COR-L47 (cell line): ENCODE measurements around the gene SEMA5B.

ENCODE experiments used
- DNase-seq: peaks from one replicate; lab custom pipeline; 2025; lab: John Stamatoyannopoulos, UW

The SEMA5B gene

DNA sequence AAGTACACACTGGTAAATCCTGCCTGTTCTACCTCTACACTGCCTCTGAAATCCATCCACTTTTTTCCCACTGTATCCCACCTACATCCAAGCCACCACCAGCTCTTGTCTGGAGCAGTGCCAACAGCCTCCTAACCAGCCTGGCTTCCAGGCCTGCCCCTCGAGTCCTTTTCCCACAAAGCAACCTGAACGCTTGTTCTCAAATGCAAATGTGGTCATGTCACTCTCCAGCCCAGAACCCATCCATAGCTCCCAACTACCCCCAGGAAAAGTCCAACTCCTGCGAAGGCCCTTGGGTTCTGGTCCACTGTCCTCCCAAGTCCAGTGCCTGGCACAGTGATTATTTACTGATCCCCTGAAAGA, 83.8 kb downstream of the SEMA5B start:
- DNase-seq: no peak

DNA sequence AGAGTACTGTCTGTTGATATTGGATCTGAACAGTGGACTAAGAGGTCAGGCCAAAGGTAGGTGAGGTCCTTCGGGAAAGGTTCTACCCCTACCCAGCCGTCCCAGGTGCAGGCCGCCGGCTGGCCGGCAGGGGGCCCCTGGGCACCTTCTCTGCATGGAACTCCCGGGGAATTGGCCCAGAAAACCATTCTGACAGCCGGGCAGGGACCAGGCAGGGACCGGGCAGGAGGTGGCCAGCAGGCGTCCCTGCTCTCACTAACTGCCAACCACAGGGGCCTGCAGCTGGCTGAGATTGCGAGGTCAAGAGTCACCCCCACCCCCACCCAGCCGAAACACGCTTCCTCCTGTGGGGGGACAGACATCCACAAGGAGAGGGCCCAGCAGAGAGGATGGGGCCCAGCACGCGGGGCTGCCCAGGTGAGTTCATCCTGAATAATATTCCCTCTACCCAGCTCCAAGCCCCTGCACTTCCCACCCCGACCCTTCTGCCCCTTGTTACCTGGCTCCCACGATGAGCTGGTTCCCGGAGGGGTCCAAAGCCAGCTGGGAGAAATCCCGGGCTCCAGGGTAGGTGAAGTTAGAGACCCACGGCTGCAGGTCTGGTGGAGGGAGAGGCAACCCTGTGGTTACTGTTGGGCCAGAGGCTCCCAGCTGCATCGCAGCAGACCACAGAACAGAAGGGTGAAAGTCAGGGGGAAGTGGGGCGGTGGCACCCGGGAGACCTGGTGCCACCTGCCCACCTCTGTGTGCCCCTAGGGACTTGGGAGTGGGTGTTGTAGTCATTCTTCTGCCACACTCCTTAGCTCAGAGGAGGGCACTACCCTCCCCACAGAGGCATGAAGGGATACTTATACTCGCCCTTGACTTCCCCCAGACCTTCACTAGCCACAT, 84.4 kb downstream of the SEMA5B start:
- peak; percentile 74 for DNase-seq

DNA sequence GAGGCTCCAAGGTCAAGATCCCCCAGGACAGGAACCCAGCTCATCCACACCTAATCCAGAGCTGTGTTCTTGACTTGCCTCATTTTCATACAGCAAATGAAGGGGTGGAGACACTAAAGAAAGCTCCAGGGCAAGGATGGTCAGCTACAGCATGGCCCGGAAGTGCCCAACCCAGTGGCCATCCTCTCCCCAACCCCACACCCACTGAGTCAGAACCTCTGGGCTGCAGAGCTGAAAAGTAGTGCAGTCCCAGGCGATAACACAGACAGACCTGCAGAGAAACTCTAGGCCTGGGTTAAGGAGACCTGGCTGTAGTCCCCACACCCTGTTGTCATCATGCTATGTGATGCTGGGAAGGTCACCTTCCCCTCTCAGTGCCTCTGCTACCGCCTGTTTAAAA, 85.3 kb downstream of the SEMA5B start:
- no peak for DNase-seq

DNA sequence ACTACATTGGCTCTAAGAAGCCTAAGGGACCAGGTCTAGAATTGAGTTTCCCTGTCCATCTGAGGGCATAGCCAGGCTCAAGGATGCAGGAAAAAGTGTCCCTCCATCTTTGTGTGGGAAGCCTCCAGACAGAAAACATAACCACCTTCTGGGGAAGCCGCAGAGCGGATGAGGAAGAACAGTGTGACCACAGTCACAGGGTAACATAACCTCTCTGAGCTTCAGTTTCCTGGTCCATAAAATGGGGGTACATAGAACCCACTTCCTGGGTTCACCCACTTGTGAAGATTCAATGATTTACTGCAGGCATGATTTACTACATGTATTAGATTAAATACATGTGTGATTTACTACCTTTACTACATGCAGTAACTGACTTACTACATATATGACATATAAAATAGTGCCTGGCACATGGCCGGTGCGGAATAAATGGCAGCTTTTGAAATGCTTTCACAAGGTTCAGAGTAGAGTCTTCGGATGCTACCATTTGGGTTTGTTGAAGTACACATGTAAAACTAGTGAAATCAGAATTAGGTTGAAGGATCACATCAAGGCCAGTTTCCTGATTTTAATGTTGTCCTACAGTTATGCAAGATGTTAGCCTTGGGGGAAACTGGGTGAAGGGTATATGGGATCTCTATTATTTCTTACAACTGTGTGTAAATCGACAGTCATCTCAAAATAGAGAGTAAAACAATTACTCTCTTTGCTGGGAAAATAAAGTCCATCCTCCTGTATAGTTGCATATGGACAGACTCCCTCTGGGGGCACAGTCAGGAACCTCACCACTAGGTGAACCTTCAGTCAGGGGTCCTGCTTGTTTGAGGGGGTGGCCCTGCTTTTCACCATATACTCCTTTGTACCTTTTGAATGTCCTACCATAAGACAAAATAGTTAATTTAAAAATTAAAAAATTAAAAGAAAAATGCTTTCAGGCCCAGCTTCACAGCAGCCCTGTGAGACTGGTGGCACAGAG, 86.0 kb downstream of the SEMA5B start:
- DNase-seq: no peak

DNA sequence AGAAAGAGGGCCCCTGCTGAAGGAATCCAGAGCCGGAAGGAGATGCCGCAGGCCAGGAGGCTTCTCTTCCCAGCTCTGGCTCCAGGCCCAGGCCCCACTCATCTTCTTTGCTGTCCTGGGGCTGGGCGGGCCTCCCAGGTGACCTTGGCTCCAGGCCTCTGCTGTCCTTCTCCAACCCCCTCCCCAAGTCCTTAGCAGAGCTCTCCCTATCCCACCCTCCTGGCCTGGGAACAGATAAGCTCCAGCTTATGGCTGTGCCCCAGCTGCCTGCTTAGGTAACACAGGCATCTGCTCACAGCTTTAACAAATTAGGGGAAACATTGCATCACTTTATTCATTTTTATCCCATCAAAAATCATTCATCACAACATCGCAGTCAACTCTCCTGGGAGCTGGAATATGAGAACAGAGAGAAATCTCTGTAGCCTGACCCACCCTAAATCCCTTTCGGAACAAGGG, 86.9 kb downstream of the SEMA5B start:
- no peak for DNase-seq

DNA sequence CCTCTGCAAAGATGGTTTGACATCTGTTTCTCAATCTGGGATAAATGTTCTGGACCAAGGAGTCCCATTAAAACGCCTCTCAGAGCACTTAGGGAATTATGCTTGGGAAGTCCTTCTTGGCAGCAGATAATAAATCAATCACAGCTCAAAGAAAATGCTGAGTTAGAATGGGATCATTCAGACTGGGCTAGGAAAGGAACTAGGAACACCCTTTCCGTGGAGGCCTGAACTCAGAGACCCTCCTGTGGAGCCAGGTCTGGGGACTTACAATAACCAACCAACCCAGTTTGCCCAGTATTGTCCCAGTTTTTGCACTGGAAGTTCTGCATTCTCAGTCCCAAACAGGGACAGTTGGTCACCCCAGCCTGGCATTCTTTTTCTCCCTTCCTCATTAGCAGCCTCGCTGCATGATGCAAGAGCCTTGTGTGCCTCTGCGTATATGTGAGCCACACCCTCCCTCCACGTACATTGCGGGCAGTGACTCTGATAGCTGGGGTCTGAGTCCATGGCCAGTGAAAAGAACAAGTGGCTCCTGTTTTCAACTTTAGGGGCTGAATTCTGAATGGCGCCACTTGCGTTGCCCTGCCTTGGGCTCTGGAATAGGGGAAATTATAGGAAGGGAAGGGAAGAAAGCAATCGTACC, 88.7 kb downstream of the SEMA5B start:
- DNase-seq: no peak

DNA sequence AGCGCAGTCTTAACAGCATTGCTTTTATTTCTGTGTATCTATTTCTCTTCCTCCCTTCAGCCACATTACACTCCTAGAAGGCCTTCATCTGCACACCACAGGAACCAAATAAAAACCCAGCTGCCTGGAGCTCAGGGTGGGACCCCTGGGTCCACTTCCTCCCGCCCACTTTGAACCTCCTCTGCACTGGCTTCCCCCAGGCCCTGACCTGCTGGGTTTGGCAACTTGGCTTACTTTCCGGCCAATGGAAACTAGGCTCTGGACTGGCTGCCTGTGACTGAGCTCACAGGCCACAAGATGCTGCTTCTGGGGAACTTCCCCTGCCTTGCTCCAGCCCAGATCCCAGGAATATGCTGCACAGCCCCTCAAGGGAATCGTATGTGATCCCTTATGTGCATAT, 89.8 kb downstream of the SEMA5B start:
- no peak for DNase-seq

DNA sequence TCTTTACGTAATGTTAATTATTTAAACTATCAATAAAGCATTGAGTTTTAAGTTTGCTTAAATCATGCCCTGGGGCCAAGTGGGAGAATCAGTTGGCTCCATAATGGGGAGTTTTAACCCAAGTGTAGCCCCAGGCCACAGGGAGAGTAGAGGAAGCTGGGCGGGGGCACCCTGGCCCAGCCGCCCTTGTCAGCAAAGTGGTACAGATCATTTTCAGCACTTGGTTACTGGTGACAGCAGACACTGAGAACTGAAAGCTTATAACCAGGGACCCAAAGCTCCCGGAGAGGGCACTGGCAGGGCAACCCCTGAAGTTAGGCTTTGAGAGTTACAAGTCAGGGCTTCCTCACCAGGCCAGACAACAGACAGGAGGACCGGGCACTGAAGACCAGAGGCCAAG, 90.6 kb downstream of the SEMA5B start:
- DNase-seq: no peak

DNA sequence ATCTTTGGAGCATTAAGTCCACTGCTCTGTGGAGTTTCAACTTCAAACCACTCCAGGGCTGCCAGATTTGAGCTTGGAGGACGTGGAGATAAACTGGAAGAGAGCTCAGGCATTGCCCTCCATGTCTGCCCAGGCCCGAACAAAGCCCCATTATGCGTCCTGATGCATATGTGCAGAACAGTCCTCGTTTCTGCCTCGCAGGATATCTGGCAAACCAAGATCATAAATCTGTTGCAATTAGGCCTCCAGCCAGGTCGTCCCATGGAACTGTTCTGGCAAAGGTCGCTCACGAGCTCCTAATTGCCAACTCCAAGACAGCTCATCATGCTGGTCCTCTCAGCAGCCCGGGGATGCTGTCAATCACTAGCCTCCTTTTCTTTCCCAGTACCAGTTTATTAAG, 91.2 kb downstream of the SEMA5B start:
- DNase-seq: no peak

DNA sequence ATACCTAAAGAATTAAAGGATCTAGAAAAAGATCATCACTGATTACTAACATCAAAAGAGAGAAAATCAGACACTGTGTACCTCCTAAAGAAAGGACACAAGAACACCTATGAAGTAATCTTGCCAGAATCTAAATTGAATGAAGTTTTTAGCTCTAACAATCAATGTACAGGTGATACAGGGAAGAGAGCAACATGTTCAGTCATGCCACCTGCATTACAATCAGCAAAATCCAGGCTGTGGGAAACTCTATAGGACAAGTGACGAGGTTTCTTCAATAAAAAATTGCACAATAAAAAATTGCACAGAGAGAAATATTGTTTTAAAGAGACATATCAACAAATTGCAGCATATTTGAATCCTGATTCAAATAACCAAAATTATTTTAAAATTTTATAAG, 93.3 kb downstream of the SEMA5B start:
- no peak for DNase-seq

DNA sequence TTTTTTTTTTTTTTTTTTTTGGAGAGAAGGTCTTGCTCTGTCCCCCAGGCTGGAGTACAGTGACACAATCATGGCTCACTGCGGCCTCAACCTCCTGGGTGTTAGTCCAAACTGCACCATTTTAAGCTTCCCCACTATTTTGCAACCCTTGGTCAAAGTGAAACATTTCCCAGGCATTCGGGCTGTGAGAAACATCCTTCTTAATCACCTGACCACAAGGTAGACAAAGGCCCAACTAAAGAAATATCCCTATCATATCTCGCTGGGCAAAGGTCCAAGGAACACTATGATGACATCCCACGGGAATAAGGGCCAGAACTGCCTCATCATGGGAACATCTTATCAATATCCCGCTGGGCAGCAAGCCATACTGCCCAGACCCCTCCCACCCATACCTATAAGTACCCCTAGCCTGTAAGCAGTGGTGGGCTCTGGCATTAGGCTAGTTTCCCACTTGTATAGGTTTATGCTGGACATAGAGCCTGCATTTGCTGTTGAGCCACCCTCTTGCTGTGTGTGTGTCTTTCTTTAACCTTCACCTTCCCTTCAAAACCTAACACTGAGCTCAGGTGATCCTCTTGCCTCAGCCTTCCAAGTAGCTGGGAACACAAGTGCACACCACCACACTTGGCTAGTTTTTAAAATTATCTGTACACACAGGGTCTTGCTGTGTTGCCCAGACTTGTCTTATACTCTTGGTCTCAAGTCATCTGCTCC, 95.2 kb downstream of the SEMA5B start:
- DNase-seq: no peak

DNA sequence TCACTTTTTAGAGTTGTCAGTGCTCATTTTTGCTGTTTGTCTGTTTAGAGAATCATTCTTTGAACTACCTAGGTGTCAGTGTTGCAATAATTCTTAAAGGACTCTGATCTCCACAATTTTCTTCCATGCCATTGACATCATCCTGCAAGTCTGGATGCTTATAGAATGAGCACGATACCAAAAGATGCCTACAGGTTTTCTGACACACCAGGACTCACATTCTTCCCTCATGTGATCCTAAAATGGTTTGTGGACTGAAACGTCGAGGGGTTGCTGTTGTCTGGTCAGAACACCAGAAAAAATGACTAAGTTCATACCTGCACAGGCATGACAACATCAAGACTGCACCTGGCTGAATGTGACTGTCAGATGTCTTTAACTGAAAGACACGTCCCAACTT, 95.9 kb downstream of the SEMA5B start:
- DNase-seq: no peak

DNA sequence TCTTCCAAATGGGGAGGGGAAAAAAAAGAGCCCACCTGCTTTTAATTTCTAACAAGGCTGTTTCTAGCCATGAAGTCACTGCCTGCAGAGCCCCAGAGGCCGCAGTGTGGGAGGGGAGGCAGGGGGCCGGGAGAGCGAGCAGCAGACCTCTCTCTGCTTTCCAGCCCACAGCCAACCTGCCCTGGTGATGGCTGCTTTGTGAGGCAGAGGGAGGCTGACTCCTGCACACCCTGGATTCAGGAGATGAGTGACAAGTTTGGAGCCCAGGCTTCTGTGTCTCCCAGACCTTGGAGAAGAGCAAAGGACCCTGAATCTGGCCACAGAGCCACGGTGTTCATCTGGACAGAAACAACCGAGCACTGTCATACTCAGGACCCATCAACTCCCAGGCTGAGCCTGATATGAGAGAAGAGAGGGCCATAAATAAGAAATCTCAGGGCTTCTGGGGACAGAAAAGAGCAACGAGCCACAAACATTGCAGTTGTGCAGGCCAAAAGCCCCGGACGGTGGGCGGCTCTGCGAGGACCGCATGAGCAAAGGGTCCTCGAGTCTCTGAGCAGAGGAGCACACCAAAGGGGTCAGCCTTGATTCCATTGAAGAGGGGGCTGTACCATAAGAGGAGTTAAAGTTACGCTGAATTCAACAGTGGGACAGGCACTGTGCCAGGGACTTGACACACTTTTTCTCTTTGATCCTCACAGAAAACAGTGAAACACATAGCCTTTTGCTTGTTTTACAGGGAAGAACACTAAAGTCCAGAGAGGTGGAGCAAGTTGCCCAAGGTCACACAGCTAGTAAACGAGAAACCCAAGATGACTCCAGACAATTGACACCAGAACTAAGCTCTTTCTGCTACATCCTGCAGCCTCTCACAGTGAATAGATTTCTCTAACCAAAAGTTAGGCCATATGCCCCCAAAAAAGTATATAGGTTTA, 97.2 kb downstream of the SEMA5B start:
- no peak for DNase-seq

DNA sequence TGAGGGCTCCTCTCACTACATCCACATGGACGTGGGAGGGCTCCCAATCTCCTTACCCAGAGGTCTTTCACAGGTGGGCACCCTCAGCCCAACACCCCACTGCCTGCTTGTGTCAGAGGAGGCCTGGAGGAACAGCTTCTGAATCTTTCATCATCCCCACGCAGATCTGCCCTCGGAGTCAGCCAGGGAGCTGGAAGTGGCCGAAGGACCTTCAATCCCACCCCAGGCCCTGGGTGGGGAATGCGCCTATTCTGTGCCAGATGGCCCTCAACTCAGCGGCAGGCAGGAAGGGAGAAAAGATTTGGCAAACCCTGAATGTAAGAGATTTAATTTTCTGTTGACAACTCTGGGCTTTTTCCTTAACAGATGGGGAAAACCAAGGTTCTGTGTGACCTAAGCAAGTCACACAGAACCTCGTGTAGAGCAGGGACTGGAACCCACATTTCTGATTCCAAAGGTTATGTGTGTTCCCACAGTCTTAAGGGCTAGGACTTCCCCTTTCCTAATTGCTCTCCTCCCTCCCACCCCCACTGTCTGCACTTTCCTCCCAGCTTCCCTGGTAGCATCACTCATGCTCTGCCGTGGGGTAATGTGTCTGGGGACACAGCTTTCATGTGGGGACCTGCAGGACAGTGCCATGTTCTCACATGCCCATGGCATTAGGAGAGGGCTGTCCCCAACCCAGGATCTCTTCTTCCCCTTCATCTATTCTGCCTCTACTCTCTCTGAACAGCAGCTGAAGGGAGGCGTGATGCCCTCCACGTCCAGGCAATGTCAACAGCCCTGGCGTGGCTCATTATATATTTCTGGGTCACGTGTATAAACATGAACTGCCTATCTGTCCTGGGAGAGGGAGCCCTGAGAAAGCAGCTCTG, 98.1 kb downstream of the SEMA5B start:
- no peak for DNase-seq

DNA sequence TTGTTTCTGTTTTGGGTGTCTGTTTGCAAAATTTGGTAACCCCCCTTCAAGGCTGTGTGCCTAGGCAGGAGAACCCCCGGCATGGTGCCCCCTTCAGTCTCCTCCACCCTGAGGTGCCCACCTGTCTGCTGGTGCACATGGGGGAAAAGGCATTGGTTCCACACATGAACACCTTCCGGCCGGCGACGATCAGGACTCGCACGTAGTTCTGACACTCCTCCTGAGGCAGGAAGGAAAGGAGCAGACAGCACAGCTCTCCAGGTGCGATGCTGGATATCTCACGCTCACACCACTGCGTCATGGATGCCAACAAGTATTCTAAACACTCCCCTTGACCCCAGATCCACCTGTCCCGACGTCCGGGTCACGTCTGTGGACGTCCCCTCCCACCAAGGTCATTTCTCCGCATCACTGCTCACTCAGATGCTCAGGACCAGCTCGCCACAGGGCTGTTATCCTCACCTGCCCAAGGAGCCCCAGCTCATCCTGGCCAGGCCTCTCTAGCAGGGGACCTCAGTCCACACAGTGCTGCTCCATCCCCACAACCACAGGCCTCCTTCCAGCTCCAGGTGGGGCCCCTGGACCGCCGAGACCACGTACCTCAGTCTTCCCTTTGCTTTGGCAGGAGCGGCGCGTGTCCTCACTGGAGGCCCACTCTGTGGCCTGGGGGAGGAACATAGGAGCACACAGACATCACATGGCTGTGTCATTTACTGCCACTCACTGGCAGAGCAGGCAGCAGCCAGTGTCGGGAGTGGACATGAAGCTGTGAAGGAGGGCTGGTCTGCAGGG, 99.0 kb downstream of the SEMA5B start:
- no peak for DNase-seq

DNA sequence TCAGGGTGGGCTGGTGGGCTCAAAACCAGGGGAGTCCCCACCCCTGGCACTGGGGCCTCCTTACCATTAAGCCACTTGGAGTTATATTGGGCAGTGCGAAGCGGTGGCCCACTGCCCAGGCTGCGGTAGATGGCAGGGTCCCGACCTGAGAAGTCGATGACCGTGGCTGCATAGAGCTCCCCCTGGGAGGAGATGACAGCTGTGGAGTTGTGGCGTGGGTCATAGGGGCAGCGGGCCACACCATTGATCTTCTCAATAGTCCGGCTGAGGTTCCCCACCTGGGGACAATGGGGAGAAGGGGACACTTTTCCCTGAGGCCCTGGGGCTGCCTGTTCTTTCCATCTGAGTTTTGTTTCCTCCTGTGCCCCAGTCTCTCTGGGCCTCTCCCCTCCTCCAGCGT, 99.8 kb downstream of the SEMA5B start:
- DNase-seq: no peak

DNA sequence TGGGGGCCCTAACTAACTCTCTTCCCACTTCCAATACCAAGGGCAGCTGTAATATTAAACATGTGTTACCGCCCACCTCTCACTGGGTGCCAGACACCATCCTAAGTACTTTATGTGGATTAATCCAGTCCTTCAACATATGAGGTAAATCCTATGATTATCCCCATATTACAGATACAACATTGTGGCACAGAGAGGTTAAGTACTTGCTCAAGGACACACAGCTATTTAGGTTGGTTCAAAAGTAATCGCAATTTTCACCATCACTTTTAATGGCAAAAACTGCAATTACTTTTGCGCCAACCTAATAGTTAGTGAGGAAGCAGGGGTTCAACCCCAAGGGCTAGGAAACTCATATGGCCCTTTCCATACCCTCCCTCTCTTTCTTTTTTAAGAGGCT, 100.8 kb downstream of the SEMA5B start:
- DNase-seq: no peak

DNA sequence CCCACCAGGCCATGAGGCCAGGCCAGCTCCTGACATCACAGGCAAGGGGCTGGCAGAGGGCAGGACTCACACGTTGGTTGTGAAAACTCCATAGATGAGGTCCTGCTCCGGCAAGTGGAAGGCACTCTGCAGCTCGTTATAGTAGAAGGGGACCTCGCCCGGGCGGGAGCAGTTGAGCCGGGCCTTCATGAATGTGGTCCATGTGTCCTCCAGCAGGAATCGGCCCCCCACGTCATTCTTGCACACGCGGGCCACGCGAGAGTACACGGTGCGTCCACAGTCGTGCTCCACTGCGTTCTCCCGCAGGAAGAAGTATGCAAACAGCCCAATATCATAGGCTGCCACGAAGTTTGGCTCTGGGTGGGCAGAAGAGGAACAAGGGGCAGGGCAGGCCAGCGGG, 101.2 kb downstream of the SEMA5B start:
- no peak for DNase-seq

DNA sequence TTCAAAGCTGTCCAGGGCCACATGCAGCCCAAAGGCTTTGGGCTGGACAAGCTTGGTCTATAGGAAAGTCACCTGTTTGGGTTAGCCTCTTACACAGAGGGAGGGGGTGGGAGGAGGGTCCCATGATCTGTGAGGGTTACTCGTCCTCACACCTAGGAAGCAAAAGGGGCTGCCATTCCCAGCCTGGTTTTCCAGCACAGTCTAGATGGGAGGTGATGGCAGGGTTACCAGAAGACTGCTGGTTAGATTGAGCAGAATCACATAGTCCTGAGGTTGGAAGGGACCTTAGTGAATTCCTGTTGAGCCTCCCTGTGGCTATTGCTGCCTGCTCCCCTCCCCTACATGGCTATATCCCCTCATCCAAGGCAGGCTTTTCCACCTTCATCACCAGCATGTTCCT, 101.8 kb downstream of the SEMA5B start:
- no peak for DNase-seq
